Subcutaneous preadipocyte (primary cell): ENCODE results near the gene TSR2. TPM values are rescaled to one million over a fixed set of nuclear protein-coding genes. Genes with fewer than 3 reads are reported as not detected.

Experiments
- total RNA-seq: library from RNA; depleted of rRNA; stranded (reverse); fragments of >200 nt; gene quantifications from 2 replicates; pipeline ENCODE4 v1.2.3, GENCODE V29; 2012

The TSR2 gene, protein sequence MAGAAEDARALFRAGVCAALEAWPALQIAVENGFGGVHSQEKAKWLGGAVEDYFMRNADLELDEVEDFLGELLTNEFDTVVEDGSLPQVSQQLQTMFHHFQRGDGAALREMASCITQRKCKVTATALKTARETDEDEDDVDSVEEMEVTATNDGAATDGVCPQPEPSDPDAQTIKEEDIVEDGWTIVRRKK
- 5.1 and 5.9 TPM in 2 replicates for total RNA-seq

DNA sequence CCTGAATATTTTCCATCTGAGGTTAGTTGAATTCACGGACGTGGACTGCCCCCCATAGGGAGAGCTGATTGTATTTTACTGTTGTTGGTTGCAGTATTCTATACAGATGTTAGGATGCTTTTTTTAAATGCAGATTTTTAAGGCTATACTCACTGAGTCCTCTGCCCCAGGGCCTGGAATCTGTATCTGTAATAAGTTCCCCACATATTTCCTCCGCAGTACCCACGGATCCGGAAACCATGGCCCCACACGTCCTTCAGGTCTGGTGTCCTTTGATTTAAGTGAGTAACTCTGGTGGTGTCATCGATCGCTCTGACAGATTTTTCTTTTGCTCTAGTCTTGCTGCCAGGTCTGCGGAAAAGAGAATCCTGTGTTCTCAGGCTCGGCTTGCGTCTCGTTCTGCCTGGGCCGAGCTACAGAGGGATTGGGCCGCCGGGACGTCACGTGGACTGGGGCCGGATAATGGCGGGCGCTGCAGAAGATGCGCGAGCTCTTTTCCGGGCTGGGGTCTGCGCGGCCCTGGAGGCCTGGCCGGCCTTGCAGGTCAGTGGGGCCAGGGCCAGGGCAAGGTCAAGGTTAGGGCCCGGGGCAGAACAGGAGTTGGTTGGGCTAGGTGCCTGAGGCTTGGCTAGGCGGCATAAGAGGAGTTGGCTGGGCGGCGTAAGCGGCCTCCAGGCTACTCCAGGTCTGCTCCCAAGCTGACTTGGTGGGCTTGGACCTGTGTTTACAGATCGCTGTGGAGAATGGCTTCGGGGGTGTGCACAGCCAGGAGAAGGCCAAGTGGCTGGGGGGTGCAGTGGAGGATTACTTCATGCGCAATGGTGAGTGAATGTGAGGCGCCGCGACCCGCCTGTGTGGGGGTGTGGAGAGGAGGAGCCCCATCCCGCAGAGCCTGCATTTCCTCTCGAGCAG lies at the start of gene TSR2:
TSS of gene TSR2 (plus strand) at position 445 of the 912 bp plus-strand sequence. CDS start at position 463, 18 bp downstream.

Other genes with a start within 250 kb of the TSR2 start
- gene WNK3, start 82.4 kb upstream of the TSR2 start, total RNA-seq, result under 0.01 and 0.20 TPM in 2 replicates
- gene FGD1, start 55.8 kb downstream of the TSR2 start, total RNA-seq, result 8.5 and 11.7 TPM in 2 replicates
- gene GNL3L, start 89.8 kb downstream of the TSR2 start, total RNA-seq, result 30.1 and 50.2 TPM in 2 replicates